Smooth muscle cell (in vitro differentiated cells): ENCODE data around the gene RPL38. TPM values are rescaled to one million over a fixed set of nuclear protein-coding genes. Genes with fewer than 3 reads are reported as not detected.

Source experiments
- DNase-seq: peaks from one replicate; lab custom pipeline; 2025; ENCODE audit not compliant: unreplicated experiment; lab: John Stamatoyannopoulos, UW
- H2AFZ ChIP-seq: fragments of 200-600 bp; sonication (generic); 2 replicates; pipeline ENCODE4 v1.6.0; 2016; ENCODE audit warnings: antibody characterized with exemption, low read depth, mild to moderate bottlenecking
- H3F3A ChIP-seq: fragments of 200-600 bp; sonication (generic); 2 replicates; pipeline ENCODE4 v1.6.0; 2017; ENCODE audit warnings: antibody characterized with exemption, low read depth
- H3K27ac ChIP-seq: fragments of 200-600 bp; sonication (generic); 2 replicates; pipeline ENCODE4 v1.5.1; 2016; ENCODE audit warnings: low read depth, mild to moderate bottlenecking
- H3K27me3 ChIP-seq: fragments of 200-600 bp; sonication (generic); 2 replicates; pipeline ENCODE4 v1.6.1; 2016; ENCODE audit warnings: low read depth, mild to moderate bottlenecking
- H3K36me3 ChIP-seq: fragments of 200-600 bp; sonication (generic); 2 replicates; pipeline ENCODE4 v1.5.1; 2016; ENCODE audit warnings: low read depth
- H3K4me1 ChIP-seq: fragments of 200-600 bp; sonication (generic); 2 replicates; pipeline ENCODE4 v1.5.1; 2016; ENCODE audit warnings: low read depth
- H3K4me2 ChIP-seq: fragments of 200-600 bp; sonication (generic); 2 replicates; pipeline ENCODE4 v1.6.0; 2016; ENCODE audit warnings: mild to moderate bottlenecking
- H3K4me3 ChIP-seq: fragments of 200-600 bp; sonication (generic); 2 replicates; pipeline ENCODE4 v1.5.1; 2016; ENCODE audit warnings: mild to moderate bottlenecking
- H3K79me2 ChIP-seq: fragments of 200-600 bp; sonication (generic); 2 replicates; pipeline ENCODE4 v1.6.0; 2016; ENCODE audit warnings: low read depth, mild to moderate bottlenecking
- H3K9ac ChIP-seq: fragments of 200-600 bp; sonication (generic); 2 replicates; pipeline ENCODE4 v1.6.0; 2016; ENCODE audit warnings: low read depth
- H3K9me3 ChIP-seq: fragments of 200-600 bp; sonication (generic); replicated peaks from 2 replicates; pipeline ENCODE4 v1.5.1; 2016; ENCODE audit warnings: low read depth
- H4K20me1 ChIP-seq: fragments of 200-600 bp; sonication (generic); 2 replicates; pipeline ENCODE4 v1.6.0; 2016; ENCODE audit warnings: low read depth
- CTCF ChIP-seq: fragments of 200-600 bp; sonication (generic); IDR thresholded peaks from 2 replicates; pipeline ENCODE4 v1.5.1; 2017; ENCODE audit warnings: borderline replicate concordance, mild to moderate bottlenecking, antibody characterized with exemption; ENCODE audit not compliant: insufficient read depth, poor library complexity, severe bottlenecking
- WGBS: methylation state at CpG from one replicate; pipeline ENCODE4 v1.1.7; 2016; ENCODE audit warnings: low lambda C conversion rate; 5-methylcytosine and 5-hydroxymethylcytosine counted together
- polyA plus RNA-seq: library from polyadenylated mRNA; unstranded; fragments of >200 nt; fragmentation: Nextera tagmentation; extraction: Ambion mirVana; gene quantifications from 2 replicates; pipeline ENCODE4 v1.2.1, GENCODE V29; 2016
- total RNA-seq: library from RNA; depleted of rRNA; stranded (reverse); fragments of >200 nt; gene quantifications from 2 replicates; pipeline ENCODE4 v1.2.3, GENCODE V29; 2014

RPL38 gene
- total and polyA plus RNA-seq, 2 experiments from 2014 or later = 449 to 889 TPM

GRCh38 chr17:74163836-74164235 is 39.6 kb upstream of the RPL38 start:
- H3K4me3 ChIP-seq = no peak overlapping the region

GRCh38 chr17:74164446-74165045 is 38.9 kb upstream of the RPL38 start:
- Histone ChIP-seq H3F3A (no peaks in the 10 kb centered on the region), H3K4me1 (no peaks in the 10 kb centered on the region)
- no peak for TF ChIP-seq CTCF

More at GRCh38 chr17:74163836-74164235, 39.6 kb upstream of the RPL38 start:
- no peak overlapping the region for H3K9ac ChIP-seq
- H3K27me3 ChIP-seq = peaks cover 7% of the 10 kb centered on the region
- no peaks in the 10 kb centered on the region for H3K79me2 ChIP-seq
- H2AFZ ChIP-seq = no peak overlapping the region
- no peaks in the 10 kb centered on the region for H3K9me3 ChIP-seq
- no peaks in the 10 kb centered on the region for H3K4me1 ChIP-seq
- no peak for DNase-seq
- H3K36me3 ChIP-seq = no peaks in the 10 kb centered on the region
- no peaks in the 10 kb centered on the region for H4K20me1 ChIP-seq
- H3K4me2 ChIP-seq = no peak overlapping the region
- no peaks in the 10 kb centered on the region for H3F3A ChIP-seq
- TF ChIP-seq CTCF = no peak
- no peak overlapping the region for H3K27ac ChIP-seq
- WGBS = 94% methylated on average over 7 of the region's 7 CpGs

GRCh38 chr17:74165797-74166365 is 37.6 kb upstream of the RPL38 start:
- DNase-seq = no peak
- H3F3A ChIP-seq = no peaks in the 10 kb centered on the region
- H3K79me2 ChIP-seq = no peaks in the 10 kb centered on the region
- no peaks in the 10 kb centered on the region for H3K36me3 ChIP-seq
- H3K4me3 ChIP-seq = no peak overlapping the region
- H2AFZ ChIP-seq = no peak overlapping the region
- H3K9ac ChIP-seq = no peak overlapping the region
- no peak overlapping the region for H3K4me2 ChIP-seq
- no peak overlapping the region for H3K27ac ChIP-seq
- 75% methylated on average over 8 of the region's 8 CpGs for WGBS
- TF ChIP-seq CTCF = no peak
- no peaks in the 10 kb centered on the region for H4K20me1 ChIP-seq
- H3K9me3 ChIP-seq = no peaks in the 10 kb centered on the region
- peaks cover 7% of the 10 kb centered on the region for H3K27me3 ChIP-seq
- H3K4me1 ChIP-seq = no peaks in the 10 kb centered on the region

More at GRCh38 chr17:74164446-74165045, 38.9 kb upstream of the RPL38 start:
- Histone ChIP-seq H3K4me2 (no peak overlapping the region), H2AFZ (no peak overlapping the region), H3K27me3 (peaks cover 7% of the 10 kb centered on the region), H3K36me3 (no peaks in the 10 kb centered on the region), H3K9ac (no peak overlapping the region), H3K79me2 (no peaks in the 10 kb centered on the region), H4K20me1 (no peaks in the 10 kb centered on the region), H3K9me3 (no peaks in the 10 kb centered on the region), H3K4me3 (no peak overlapping the region), H3K27ac (no peak overlapping the region)
- no peak for DNase-seq
- 94% methylated on average over 9 of the region's 9 CpGs for WGBS

GRCh38 chr17:74170924-74171323 is 32.6 kb upstream of the RPL38 start:
- H3K9ac ChIP-seq = no peak overlapping the region
- 38% methylated on average over 1 of the region's 1 CpG for WGBS
- no peak for TF ChIP-seq CTCF

More at GRCh38 chr17:74170924-74171323, 32.6 kb upstream of the RPL38 start:
- Histone ChIP-seq H3K27me3 (peaks cover 7% of the 10 kb centered on the region), H3K36me3 (no peaks in the 10 kb centered on the region), H3K4me1 (no peaks in the 10 kb centered on the region), H3K9me3 (no peaks in the 10 kb centered on the region), H3K27ac (no peak overlapping the region), H2AFZ (no peak overlapping the region), H4K20me1 (no peaks in the 10 kb centered on the region), H3F3A (no peaks in the 10 kb centered on the region), H3K4me3 (no peak overlapping the region), H3K4me2 (no peak overlapping the region), H3K79me2 (no peaks in the 10 kb centered on the region)
- no peak for DNase-seq
